Fibroblast of villous mesenchyme (primary cell): Measurements from ENCODE around the gene GASK1A. TPM values are rescaled to one million over a fixed set of nuclear protein-coding genes. Genes with fewer than 3 reads are reported as not detected.

Experiments
- DNase-seq: peaks from one replicate; pipeline ENCODE4 v3.0.0-alpha.2; 2010; ENCODE audit warnings: low read depth
- H3K4me3 ChIP-seq: 2 replicates; pipeline ENCODE4 v1.5.1; 2011; ENCODE audit warnings: low read depth, mild to moderate bottlenecking, low read length
- total RNA-seq: library from RNA; depleted of rRNA; stranded (reverse); fragments of >200 nt; gene quantifications from 2 replicates; pipeline ENCODE4 v1.2.3, GENCODE V29; 2012
- TF ChIP-seq, protein P1 (sequence below): IDR thresholded peaks from 2 replicates; pipeline ENCODE4 v1.5.1; 2012; ENCODE audit warnings: low read depth, mild to moderate bottlenecking, low read length; ENCODE audit not compliant: insufficient read depth

Gene GASK1A
- total RNA-seq, 1 donor = 1.7 TPM

- TF ChIP-seq, protein P1, sequence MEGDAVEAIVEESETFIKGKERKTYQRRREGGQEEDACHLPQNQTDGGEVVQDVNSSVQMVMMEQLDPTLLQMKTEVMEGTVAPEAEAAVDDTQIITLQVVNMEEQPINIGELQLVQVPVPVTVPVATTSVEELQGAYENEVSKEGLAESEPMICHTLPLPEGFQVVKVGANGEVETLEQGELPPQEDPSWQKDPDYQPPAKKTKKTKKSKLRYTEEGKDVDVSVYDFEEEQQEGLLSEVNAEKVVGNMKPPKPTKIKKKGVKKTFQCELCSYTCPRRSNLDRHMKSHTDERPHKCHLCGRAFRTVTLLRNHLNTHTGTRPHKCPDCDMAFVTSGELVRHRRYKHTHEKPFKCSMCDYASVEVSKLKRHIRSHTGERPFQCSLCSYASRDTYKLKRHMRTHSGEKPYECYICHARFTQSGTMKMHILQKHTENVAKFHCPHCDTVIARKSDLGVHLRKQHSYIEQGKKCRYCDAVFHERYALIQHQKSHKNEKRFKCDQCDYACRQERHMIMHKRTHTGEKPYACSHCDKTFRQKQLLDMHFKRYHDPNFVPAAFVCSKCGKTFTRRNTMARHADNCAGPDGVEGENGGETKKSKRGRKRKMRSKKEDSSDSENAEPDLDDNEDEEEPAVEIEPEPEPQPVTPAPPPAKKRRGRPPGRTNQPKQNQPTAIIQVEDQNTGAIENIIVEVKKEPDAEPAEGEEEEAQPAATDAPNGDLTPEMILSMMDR = no peak
Measured at GRCh38 chr3:43080726-43081568, 101.8 kb downstream of the GASK1A start.

DNA sequence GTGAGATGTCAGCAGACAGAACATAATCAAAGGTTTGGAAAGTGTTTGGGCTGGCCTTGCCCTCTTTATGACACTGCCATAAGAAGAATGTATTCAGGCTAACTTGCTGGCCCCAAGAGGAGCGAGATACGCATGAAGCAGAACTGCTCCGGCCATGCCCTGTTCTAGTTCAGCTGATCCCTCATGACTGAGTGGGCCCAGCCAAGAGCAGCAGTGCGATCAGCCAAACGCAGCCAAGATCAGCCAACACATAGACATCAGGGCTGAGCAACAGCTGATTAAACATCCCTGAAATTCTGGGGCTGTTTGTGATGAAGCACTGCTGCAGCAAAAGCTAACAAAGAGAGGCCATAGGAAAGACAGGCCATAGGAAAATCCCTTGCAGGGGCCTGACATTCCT lies 102.7 kb downstream of the GASK1A start:
- DNase-seq = no peak
- no peak overlapping the region for H3K4me3 ChIP-seq
- TF ChIP-seq, protein P1 = no peak

More at GRCh38 chr3:43080726-43081568, 101.8 kb downstream of the GASK1A start:
- DNase-seq = no peak
- no peak overlapping the region for H3K4me3 ChIP-seq

DNA sequence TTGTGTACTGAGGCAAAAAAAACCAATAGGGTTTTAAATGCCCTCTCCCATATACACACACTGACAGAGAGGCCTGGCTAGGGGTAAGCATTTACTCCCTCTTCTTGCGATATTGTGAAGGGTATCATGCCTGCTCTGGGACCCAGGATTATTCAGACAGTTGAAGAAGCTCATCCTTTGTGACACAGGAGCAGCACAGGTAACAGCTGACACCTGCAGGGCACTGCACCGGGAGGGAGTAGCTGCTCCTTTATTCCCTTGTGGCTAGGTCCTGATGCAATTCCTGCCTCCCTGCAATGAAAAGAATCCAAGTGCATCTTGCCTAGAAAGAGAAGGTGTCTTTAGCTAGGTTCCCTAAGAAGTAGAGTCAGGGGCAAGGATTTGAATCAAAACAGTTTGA lies 103.3 kb downstream of the GASK1A start:
- TF ChIP-seq, protein P1 = no peak
- no peak for DNase-seq
- H3K4me3 ChIP-seq = no peak overlapping the region

DNA sequence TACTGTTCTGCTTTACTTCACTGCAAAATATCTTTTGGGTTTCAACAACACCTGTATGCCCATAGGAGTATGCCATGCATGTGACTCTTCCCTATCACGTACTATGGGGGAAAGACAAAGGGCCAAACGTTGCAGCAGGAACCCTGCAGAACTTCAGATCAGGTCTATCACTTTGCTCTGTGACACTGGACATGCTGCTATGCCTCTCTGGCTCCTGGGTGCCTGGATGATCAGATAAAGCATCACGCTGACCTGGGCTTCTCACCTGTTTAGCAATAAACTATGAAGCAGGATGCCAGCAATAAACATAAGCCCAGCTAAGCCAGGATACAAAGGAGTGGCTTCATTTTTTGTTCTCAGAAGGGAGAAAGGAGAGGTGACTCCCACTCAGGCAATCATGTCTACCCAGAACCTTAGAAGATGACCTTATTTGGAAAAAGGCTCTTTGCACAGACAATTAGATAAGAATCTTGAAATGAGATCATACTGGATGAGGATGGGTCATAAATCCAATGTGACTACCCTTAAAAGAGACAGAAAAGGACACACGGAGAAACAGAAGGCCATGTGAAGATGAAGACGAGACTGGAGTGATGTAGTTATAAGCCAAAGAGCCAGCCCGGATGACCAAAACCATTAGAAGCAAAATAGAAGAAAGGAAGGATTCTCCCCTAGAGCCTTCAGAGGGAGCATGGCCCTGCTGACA lies 107.5 kb downstream of the GASK1A start:
- no peak overlapping the region for H3K4me3 ChIP-seq
- TF ChIP-seq, protein P1 = no peak
- DNase-seq = peak; percentile 63

- TF ChIP-seq, protein P1 = no peak
- DNase-seq = no peak
- H3K4me3 ChIP-seq = no peak overlapping the region
Measured at GRCh38 chr3:43087249-43087776, 108.2 kb downstream of the GASK1A start.

- H3K4me3 ChIP-seq = no peak overlapping the region
- TF ChIP-seq, protein P1 = no peak
- DNase-seq = no peak
Measured at GRCh38 chr3:43089081-43089480, 110.0 kb downstream of the GASK1A start.
